ENCODE results near the gene HRK.

The HRK gene

DNA sequence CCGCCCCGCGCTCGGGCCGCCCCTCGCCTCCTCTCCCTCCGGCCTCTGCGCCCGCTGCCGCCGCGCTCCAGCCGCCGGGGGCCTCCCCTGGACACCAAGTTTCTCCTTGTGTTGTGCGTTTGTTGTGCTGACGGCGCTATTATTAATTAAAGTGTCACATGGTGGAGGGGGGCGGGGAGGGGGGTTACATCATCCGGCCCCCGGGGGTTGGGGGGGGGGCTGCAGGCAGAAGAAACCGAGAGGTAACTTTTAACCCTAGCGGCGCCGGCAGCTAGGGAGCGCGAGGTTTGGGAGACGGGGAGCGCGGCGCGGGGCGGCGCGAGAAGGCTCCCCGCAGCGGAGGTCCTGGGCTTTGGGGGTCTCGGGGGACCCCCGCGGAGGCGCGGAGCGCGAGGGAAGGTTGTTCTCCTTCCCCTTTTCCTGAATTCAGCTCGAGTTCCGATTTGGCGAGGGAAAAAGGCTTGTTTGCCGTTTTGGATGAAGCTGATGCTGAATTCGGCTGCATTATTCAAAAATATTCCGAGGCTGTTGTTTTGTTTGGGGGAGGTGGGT is at the start of gene HRK:
Gene HRK (minus strand): TSS at position 117 of the 552 bp plus-strand sequence. CDS start 134 bp downstream, outside the sequence.
- no peak for DNase-seq (ENCODE audit: low read depth in 1 of 2, low spot score in 1 of 2)

DNA sequence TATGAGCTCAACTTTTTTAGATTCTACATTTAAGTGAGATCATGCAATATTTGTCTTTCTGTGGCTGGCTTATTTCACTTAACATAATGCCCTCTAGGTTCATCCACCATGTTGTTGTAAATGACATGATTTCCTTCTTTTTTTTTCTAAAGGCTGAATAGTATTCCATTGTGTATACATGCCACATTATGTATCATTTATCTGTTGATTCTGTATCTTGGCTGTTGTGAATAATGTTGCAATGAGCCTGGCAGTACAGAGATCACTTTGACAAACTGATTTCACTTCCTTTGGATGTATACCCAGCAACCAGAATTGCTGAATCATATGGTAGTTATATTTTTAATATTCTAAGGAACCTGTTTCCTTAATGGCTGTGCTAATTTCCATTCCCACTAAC is 48.6 kb upstream of the HRK start:
- no peak for DNase-seq (ENCODE audit: low read depth in 1 of 2, low spot score in 1 of 2)

DNA sequence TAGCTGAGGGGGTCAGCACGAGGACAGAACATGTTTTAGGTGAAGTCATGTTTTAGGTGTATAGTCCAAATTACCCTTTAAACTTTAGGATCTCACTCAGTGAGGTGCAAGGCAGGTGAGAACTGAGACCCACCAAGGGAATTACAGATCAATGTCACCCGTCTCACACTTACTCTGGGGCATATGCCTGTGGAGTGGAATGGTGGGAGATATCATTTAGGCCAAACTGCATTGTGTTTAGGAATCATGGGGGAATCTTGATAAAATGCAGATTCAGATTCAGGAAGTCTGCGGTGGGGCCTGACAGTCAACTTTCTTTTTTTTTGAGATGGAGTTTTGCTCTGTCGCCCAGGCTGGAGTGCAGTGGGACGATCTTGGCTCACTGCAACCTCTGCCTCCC is 47.3 kb upstream of the HRK start:
- DNase-seq (ENCODE audit: low read depth in 1 of 2, low spot score in 1 of 2) = no peak

DNA sequence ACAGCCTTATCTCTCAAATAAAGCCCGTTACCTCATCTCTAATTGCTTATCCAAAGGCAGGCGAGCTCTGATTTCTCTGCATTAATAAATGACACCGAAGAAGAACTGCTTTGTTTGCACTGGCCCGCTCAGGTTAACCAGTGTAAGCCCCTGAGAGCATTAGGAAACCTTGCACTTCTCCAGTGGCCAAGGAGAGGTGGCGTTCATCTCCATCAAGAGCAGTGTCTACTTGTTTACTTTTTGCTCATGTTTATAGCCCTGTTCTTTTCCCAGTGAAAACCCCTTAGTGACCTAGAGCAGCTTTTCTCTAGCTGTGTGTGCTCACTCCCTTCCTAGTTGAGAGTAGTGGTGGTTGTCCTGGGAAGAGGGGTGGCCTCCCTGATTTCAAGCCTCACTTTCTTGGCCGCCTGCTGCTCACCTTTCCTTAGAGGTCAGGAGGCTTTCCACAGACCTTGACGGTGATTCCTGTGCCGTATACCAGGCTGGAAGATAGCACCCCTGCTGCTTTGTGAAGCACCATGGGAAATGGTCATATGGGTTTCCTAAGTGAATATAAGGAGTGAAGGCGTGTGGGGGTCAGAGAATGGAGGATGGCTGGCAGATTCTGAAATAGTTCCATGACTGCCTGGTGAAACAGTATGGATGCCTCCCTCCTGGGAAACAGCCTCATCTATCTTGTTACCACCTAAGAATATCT is 46.2 kb upstream of the HRK start:
- DNase-seq (ENCODE audit: low read depth in 1 of 2, low spot score in 1 of 2) = no peak

DNA sequence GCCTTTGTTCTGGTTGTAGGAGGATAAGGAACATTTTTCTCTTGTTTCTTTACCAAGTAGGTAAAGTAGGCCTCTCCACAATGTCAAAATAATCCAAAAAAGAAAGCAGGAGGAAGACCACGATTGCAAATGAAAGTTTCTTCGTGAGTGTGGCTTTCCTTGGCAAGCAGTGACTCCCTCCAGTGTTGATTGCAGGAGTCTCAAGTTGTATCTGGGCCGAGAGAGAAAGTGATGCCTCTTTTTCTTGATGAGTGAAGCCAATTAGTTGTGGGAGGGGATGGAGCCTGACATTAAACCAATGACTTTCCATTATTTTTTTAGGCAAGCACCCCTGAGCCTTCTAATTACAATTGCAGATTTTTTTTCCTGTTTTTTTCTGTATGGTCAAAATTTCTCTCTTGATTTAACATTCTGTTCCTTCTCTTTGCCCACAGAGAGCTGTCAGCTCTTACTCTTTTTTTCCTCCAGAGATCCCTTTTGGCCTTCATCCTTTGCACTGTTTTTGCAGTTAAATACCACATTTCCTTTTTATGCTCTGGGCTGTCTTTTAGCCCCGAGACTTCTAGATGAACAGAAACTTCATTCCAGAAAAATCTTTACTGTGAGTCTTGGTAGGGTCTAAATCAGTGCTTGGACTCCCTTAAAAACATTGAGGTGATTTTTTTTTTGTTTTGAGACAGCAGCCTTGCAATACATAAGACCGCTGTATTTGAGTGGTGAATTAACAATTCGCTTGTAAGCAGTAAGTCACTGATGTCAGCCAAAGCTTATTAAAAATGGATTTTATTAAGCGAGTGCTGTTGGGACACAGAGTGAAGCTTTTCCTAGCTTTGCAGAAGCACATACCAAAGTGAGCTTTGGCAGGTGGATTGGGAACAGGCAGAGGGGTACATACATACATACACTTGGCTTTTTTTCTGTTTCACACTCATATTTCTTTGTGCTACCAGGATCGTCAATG is 45.3 kb upstream of the HRK start:
- DNase-seq (ENCODE audit: low read depth in 1 of 2, low spot score in 1 of 2) = no peak

DNA sequence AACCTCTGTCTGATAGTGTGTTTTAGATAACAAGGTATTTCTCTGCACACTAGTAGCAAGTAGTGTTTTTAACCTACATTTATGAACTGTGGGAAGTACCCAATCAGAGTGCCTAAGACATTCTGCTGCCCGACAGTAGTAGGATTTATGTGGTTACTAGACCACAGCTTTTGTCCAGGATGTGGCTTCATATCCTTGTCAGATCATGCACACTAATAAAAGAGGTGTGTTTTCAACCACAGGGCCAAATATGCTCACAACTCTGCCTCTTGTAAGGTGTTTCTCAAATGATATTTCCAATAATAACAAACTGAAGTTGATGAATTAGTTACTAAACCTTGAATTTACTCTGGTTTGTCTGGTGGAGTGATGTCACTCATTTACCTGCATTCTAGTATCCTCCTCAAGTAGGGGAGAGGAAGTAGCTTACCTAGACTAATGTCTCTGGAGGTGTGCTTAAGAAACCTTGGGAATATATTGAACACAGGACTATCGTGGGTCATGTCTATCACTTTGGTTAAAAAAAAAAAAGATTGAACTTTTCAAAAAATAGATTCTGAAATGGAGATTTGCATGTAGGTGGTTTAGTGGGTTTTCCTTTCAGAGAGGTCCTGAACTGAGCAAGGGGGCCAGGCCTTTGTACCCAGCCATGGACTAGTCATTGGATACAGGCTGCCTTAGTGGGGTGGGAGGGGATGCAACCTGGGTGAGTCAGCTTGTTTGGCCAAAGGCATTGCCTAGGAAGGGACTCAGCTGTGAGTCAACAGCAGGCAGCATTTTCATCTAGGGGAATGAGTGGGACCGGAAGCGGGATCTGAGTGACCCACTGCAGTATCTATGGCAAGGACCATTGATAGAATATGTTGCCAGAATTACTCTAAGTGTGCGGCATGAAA is 43.6 kb upstream of the HRK start:
- DNase-seq (ENCODE audit: low read depth in 1 of 2, low spot score in 1 of 2) = peak in 1 of 2 donors; percentile 13

DNA sequence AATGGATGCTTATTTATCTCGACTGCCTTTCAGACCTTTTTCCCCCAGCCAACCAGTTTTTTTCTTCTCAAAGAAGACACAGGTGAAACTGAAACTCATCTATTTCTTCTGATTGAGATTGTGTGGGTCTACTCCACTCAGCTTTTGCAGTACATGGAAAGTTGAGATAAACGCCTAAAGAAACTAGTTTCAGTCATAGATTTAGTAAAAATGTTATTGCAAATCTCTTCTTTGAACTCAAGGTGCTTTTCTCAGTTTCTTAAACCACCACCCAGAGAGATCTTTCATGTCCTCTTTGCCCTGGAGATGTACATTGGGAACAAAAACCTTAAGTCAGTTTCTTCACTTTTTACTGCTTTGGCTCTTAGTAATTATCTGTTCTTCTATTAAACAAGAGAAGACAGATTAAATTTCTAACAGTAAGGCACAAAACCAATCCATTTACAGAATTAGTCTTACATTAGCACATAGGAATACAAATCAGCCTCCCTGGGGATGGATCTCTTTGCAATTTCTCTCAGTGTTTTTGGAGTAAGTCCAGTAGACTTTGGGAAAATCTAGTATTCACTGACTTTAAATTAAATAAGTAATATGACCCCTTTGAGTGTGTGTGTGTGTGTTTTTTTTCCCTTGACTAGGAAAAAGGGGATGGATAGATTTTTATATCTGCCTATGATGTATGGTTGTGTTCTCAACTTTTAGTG is 41.1 kb upstream of the HRK start:
- no peak for DNase-seq (ENCODE audit: low read depth in 1 of 2, low spot score in 1 of 2)

DNA sequence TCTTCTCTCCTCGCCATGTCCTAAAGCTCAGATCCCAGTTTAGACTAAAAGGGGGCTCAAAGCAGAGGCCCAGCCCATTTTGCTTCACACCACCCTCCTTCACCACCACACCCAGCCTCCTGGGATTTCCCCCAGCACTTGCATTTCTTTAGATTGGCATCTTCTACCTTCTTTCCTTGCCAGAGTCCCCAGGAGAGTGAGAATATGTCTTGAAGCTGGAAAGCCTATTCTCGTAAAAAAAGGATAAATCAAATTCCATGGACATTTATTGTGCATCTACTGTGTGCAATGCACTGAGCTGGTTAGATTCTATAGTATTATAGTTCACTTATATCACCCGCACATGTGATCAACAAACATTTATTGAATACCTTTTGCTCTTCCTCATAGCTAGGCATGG is 39.7 kb upstream of the HRK start:
- DNase-seq (ENCODE audit: low read depth in 1 of 2, low spot score in 1 of 2) = no peak

DNA sequence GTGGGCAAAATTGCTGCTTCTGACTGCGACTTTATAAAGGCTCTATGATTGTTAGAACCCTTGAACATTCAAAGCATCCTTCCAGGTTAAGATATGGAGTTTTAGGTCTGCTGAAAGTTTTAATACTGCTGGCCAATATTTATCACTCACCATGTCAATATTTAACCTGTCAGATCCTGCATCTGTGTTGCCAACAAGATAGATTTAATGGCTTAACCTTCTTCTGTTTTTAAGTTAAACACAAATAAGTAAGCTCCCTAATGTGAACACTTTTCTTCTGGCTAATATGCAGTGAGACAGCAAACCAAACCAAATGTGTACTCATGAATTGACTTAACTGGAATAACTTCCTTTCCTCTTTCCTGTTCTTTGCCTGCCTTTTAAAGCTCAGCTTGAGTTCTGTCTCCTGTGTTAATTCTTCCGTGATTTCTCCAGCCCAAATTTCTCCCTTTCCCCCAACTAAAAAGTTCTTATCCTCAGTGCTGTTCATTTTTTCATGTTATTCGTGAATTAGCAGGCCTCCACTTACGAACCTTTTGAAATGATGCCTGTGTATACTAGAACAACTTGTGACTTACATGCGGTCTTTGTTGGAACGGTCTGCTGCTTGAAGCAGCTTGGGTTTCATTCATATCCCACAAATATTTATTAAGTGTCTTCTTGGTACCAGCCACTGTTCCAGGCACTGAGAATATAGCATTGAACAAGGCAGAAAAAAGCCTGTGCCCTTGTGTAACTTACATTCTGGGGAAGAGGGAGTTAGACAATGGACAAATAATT is 38.7 kb upstream of the HRK start:
- no peak for DNase-seq (ENCODE audit: low read depth in 1 of 2, low spot score in 1 of 2)

DNA sequence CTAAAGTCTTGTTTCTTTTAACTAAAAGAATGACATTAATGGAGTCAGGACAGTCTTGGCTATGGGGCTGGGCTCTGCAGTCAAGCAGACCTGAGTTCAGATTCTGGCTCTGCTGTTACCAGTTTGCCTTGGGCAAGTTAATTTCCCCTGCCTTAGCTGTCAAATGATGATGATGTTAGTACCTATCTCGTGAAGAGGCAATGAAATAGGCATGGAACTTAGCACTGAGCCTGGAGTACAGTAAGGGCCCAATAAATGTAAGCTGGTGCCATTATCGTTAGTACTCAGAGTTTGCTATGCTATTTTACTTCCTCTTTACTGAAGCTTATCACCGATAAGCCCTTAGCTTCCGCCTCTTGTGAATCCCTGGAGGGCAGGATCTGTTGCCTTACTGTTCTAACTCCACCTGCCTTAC is 38.0 kb upstream of the HRK start:
- DNase-seq (ENCODE audit: low read depth in 1 of 2, low spot score in 1 of 2) = no peak

DNA sequence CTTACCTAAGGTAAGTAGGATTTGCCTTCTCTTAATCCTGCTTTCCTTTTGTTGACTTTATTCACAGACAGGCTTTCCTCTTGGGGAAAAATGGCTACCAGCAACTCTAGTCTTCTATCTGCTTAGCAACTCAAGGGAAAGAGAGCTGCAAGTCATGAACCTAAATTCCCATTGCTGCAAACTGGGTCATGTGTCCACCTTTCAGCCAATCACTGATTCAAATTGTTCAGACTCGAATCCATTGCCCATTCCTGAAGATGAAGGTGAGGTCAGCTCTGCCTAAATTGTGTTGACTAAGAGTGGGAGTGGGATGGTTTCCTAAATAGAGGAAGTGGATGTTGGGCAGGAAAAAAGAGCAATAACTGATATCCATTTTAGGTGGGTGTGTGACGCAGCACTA is 37.2 kb upstream of the HRK start:
- DNase-seq (ENCODE audit: low read depth in 1 of 2, low spot score in 1 of 2) = no peak

DNA sequence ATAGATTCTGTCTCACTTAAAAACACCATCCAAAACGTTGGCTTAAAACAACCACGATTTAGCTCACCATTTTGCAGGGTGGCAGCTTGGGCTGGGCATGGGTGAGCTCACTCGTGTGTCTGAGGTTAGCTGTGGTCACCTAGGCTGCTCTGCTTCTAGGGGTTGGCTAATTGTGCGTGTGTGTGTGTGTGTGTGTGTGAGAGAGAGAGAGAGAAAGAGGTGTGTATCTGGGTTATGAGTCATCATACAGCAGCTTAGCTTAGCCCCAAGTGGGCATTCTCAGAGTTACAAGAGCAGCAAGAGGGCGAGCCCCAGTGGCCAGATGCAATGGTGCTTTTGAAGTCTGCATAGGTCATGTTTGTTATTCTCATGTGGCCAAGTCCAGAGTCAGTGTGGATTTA is 35.5 kb upstream of the HRK start:
- DNase-seq (ENCODE audit: low read depth in 1 of 2, low spot score in 1 of 2) = peak in 1 of 2 donors; percentile 7

DNA sequence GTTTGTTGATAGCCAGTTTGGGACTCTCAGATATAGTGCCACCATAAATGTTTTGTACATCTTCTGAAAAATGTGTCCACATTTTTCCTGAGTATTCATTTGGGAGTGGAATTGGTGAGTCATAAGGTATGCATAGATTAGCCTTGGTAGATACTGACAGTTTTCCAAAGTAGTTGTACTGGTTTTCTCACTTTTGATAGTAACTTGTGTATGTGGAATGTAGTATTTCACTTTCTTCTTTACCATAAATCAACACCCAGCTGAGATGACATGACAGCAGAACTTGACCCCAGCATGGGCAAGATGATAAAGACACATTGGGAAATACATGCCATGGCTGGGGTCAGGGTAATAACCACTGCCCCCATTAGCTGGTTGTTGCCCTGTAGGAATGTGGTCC is 34.9 kb upstream of the HRK start:
- DNase-seq (ENCODE audit: low read depth in 1 of 2, low spot score in 1 of 2) = no peak

DNA sequence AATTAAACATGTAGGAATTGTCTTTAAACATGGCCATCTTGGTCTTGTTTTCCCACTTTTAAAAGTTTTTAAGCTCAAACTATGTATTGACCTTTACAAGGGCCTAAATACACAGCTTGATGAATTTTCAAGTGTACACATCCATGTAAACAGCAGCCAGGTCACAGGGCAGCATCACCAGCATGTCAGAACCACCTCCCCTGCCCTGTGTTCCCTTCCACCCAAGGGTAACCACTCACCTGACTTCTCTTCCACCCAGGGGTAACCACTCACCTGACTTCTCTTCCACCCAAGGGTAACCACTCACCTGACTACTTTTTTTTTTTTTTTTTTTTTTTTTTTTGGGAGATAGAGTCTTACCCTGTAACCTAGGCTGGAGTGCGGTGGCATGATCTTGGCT is 34.1 kb upstream of the HRK start:
- no peak for DNase-seq (ENCODE audit: low read depth in 1 of 2, low spot score in 1 of 2)

DNA sequence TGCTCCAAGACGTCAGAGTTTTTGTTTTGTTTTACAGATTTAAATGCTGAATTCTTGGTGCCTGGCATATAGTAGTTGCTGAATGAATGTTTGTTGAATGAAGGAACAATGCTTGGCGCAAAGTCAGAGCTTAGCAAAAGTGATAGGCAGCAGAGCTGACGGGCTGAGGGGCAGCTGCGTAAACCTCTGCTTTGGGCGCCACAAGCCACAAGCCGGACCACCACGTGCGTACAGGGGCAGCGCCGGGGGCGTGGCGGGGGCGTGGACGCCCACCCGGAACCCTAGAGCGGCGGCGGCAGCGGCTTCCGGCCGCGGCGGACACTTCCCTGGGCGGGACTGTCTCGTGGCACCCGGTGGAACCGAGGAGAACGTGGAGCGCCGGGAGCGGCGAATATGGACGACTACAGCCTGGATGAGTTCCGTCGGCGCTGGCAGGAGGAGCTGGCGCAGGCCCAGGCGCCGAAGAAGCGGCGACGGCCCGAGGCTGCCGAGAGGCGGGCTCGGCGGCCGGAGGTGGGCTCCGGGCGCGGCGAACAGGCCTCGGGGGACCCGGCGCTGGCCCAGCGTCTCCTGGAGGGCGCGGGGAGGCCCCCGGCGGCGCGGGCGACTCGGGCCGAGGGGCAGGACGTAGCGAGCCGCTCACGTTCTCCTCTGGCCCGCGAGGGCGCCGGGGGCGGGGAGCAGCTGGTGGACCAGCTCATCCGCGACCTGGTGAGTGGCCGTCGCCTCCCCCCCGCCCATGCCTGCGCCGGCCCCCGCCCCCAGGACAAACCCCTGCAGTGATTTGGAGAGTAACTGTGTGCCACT is 29.6 kb upstream of the HRK start, which contains the start of gene FBXW8:
Gene FBXW8 (plus strand): TSS at position 306 of the 807 bp plus-strand sequence. CDS start 88 bp downstream, at position 394.
- peak; percentile 28 to 54 for DNase-seq (ENCODE audit: low read depth in 1 of 2, low spot score in 1 of 2)

DNA sequence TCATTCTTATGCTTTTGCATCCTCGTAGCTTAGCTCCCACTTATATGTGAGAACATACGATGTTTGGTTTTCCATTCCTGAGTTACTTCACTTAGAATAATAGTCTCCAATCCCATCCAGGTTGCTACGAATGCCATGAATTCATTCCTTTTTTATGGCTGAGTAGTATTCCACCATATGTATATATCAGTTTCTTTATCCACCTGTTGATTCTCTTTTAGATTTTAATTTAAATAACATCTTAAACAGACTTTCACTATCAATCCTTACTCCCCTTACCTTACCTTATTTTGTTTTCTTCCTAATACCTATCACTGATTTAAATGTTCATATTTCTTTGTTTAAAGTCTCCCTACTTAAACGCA is 29.0 kb upstream of the HRK start:
- DNase-seq (ENCODE audit: low read depth in 1 of 2, low spot score in 1 of 2) = no peak

DNA sequence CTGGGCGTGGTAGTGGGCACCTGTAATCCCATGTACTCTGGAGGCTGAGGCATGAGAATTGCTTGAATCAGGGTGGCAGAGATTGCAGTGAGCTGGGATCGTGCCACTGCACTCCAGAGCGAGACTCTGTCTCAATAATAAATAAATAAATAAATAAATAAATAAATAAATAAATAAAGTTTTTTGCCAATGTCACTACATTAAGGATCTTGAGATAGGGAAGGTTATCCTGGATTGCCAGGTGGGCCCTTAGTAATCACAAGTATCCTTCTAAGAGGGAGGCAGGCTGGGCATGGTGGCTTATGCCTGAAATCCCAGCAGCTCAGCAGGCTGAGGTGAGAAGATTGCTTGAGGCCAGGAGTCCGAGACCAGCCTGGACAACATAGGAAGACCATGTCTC is 25.0 kb upstream of the HRK start:
- DNase-seq (ENCODE audit: low read depth in 1 of 2, low spot score in 1 of 2) = no peak

DNA sequence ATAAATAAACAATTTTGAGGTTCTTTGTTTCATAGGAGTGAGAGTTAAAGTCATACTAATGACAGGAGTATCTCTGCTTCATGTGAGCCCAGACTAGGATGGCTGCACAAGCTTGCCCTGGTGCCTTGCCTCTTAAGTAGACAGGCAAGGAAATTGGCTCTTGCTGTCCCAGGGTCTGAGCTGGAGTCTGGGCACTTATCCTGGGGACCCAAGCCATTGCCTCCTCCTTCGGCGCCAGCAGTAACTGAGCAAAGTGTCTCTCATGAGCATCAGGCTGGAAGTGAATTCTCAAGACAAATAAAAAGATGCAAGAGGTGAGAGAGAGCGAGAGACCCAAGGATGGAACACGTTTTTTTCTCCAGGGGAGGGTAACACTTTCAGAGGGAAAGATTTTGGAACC is 22.6 kb upstream of the HRK start:
- no peak for DNase-seq (ENCODE audit: low read depth in 1 of 2, low spot score in 1 of 2)

DNA sequence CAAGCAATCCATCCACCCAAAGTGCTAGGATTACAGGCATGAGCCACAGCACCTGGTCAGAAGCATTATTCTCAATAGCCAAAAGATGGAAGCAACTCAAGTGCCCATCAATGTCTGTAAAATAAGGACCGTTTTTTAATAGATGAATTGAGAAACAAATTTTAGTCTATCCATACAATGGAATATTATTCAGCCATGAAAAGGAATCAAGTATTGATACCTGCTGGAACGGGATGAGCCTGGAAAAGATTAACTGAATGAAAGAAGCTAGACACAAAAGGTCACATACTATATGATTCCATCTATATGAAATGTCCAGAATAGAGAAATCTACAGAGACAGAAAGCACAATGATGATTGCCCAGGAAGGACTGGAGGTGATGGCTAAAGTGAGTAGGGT is 20.4 kb upstream of the HRK start:
- no peak for DNase-seq (ENCODE audit: low read depth in 1 of 2, low spot score in 1 of 2)

Data from stimulated activated CD4-positive, alpha-beta T cell treated with anti-CD3 and anti-CD28 coated beads, Interleukin-15, amount 100 ng/mL, for 1 hour (primary cell).